ENCODE measurements around the gene SOWAHA. TPM values are rescaled to one million over a fixed set of nuclear protein-coding genes. Genes with fewer than 3 reads are reported as not detected.

Gene SOWAHA
- total and polyA plus RNA-seq, 2 of the 8 experiments (the other 6 are each of a cell fraction or from before 2014, with no cell fraction given) = 0.09 to 0.11 TPM

DNA sequence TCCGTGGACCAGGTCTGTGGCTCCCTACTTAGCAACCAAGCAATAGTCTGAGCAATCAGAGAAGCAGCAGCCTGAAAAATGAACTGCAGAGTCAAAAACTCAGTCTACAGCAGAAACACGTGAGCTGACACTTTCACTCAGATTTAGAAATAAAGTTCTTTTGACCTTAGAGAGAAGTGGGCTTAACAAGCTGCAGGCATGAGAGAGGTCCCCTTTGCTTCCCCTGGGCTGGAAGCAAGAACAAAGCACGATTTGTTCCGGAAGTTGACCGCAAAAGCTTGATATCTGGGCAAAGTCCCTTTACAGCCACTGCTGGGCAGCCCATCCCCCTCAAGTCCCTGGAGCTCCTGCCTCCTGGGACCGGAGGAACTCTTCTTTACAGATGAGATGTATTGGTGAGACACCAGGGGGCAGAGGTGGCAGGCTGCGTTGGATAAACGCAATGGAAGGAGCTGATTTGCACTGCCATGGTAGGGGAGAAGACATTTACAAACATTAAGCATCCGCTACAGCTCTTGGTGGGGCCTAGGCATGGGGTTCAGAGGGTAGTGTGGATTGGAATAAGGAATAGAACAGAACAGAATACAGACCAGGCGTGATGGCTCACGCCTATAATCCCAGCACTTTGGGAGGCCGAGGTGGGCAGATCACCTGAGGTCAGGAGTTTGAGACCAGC is 5.8 kb upstream of the SOWAHA start:
- H4K5ac ChIP-seq (ENCODE audit: insufficient read length, low read depth, low read length) = no peak overlapping the region
- H3K9ac ChIP-seq (replicated peaks in 1 of 4; ENCODE audit: extremely low read depth in 1 of 4, low read depth in 3 of 4, low read length in 3 of 4) = no peak overlapping the region
- H3K56ac ChIP-seq (replicated peaks; ENCODE audit: insufficient read length, low read depth, low read length) = no peak overlapping the region
- H2BK12ac ChIP-seq (ENCODE audit: low read depth, low read length) = 0 out of 2 replicates have a peak overlapping the region, but pooled peaks have one; percentile 60
- ChIA-PET CTCF (ENCODE audit: partially characterized antibody) (interaction anchor here (0.6 to 6.9 kb wide), 33 partner anchors 8 to 474 kb away, joined by 3 to 82 read pairs (median 4); partner anchors contain the start of genes CCNI2, GDF9 and UQCRQ), POLR2A (ENCODE audit: partially characterized antibody) (interaction anchor here (1.1 to 2.7 kb wide), 3 partner anchors 16 to 70 kb away, joined by 3 to 9 read pairs (median 5); partner anchors contain the start of gene KIF3A)
- no peaks in the 10 kb centered on the region for H3K79me1 ChIP-seq (ENCODE audit: low read depth, low read length)
- H3K27ac ChIP-seq (ENCODE audit: low read depth, low read length) = no peak overlapping the region
- 0 out of 2 replicates have a peak overlapping the region, but pooled peaks have one; percentile 10 for H3K18ac ChIP-seq (ENCODE audit: extremely low read depth, low read length)
- no peaks in the 10 kb centered on the region for H3K79me2 ChIP-seq (ENCODE audit: control insufficient read depth in 1 of 2, insufficient read depth in 2 of 2, low read length in 2 of 2)
- no peaks in the 10 kb centered on the region for H3K36me3 ChIP-seq (ENCODE audit: control insufficient read depth in 2 of 4, insufficient read depth in 4 of 4, low read length in 3 of 4)
- no peak overlapping the region for H3K23ac ChIP-seq (ENCODE audit: insufficient read length)
- H2BK120ac ChIP-seq (replicated peaks; ENCODE audit: low read depth, low read length) = no peak overlapping the region
- H3K4me2 ChIP-seq (ENCODE audit: insufficient read depth in 1 of 2, low read depth in 2 of 2, low read length in 2 of 2) = no peak overlapping the region
- H3K4me1 ChIP-seq (replicated peaks in 1 of 4; ENCODE audit: control insufficient read depth in 3 of 4, insufficient read depth in 4 of 4, low read length in 3 of 4) = peaks cover 0 to 5% (median 2%) of the 10 kb centered on the region in 4 experiments; a peak in 5 of 7 replicates
- no peak overlapping the region for H3K4ac ChIP-seq (replicated peaks; ENCODE audit: insufficient read length, low read depth, low read length)
- peak overlapping the region; percentile 93 for H2AFZ ChIP-seq (ENCODE audit: low read length)
- no peaks in the 10 kb centered on the region for H4K20me1 ChIP-seq (replicated peaks in 1 of 2; ENCODE audit: control insufficient read depth in 1 of 2, insufficient read depth in 2 of 2, low read length in 2 of 2)
- H2BK5ac ChIP-seq (ENCODE audit: low read depth, low read length) = no peak overlapping the region
- no peak overlapping the region for H2AK5ac ChIP-seq (ENCODE audit: low read depth, low read length)
- DNase-seq (ENCODE audit: low read depth in 1 of 2, low spot score in 2 of 2) (no peak), FAIRE-seq (no peak)
- 0 out of 2 replicates have a peak overlapping the region, but pooled peaks have one; percentile 2 for H2BK20ac ChIP-seq (ENCODE audit: low read length)
- H3K27me3 ChIP-seq (replicated peaks in 1 of 4; ENCODE audit: control insufficient read depth in 3 of 4, extremely low read depth in 1 of 4, insufficient read depth in 3 of 4, low read length in 3 of 4) = peaks cover 7 to 14% (median 11%) of the 10 kb centered on the region in 4 experiments
- no peak overlapping the region for H3K4me3 ChIP-seq (ENCODE audit: extremely low read depth in 1 of 4, insufficient read depth in 2 of 4, low read depth in 3 of 4, low read length in 4 of 4)
- H4K91ac ChIP-seq (replicated peaks; ENCODE audit: insufficient read length, low read length) = no peak overlapping the region
- H2BK15ac ChIP-seq (ENCODE audit: low read length) = peak overlapping the region; percentile 8; the same call in 1 of the 2 replicates
- H3K14ac ChIP-seq (ENCODE audit: insufficient read length) = no peak overlapping the region
- H4K8ac ChIP-seq (ENCODE audit: extremely low read depth, insufficient read depth, low read length) = no peak overlapping the region; the same call in 1 of the 2 replicates
- H3K23me2 ChIP-seq (ENCODE audit: low read depth, low read length) = no peaks in the 10 kb centered on the region
- H3K9me3 ChIP-seq (ENCODE audit: insufficient read depth in 2 of 2, low read depth in 1 of 2, low read length in 1 of 2) = no peaks in the 10 kb centered on the region
- WGBS, 2 experiments (ENCODE audit: extremely low coverage in 1 of 2, insufficient coverage in 1 of 2, insufficient read length in 1 of 2, insufficient replicate concordance in 2 of 2, low coverage in 1 of 2, low lambda C conversion rate in 2 of 2, missing lambda C conversion rate in 1 of 2) = 63% methylated on average over 12 of the region's 12 CpGs; no CpG with 5 or more reads in 1 of the 2 experiments
- TF ChIP-seq NRF1 (IDR thresholded peaks at IDR 0.05; ENCODE audit: low read depth, low read length) (no peak), YY1 (IDR thresholded peaks at IDR 0.05; ENCODE audit: low read depth, low read length) (0 out of 2 replicates have a peak, but pooled peaks have one; percentile 29), CHD1 (IDR thresholded peaks at IDR 0.05; ENCODE audit: low read depth, low read length) (no peak), SP1 (IDR thresholded peaks at IDR 0.05; ENCODE audit: low read depth, low read length) (no peak), RAD21 (IDR thresholded peaks at IDR 0.05 in 1 of 2, conservative IDR thresholded peaks at IDR 0.05 in 1 of 2; ENCODE audit: low read depth in 2 of 2, low read length in 2 of 2) (peak; percentile 40 to 52)
- TF ChIP-seq, protein P1, sequence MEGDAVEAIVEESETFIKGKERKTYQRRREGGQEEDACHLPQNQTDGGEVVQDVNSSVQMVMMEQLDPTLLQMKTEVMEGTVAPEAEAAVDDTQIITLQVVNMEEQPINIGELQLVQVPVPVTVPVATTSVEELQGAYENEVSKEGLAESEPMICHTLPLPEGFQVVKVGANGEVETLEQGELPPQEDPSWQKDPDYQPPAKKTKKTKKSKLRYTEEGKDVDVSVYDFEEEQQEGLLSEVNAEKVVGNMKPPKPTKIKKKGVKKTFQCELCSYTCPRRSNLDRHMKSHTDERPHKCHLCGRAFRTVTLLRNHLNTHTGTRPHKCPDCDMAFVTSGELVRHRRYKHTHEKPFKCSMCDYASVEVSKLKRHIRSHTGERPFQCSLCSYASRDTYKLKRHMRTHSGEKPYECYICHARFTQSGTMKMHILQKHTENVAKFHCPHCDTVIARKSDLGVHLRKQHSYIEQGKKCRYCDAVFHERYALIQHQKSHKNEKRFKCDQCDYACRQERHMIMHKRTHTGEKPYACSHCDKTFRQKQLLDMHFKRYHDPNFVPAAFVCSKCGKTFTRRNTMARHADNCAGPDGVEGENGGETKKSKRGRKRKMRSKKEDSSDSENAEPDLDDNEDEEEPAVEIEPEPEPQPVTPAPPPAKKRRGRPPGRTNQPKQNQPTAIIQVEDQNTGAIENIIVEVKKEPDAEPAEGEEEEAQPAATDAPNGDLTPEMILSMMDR (IDR thresholded peaks at IDR 0.05; ENCODE audit: control extremely low read depth in 1 of 3, insufficient read depth in 1 of 3, low read depth in 1 of 3, low read length in 3 of 3) = peak; percentile 48 to 70 (median 61)
